ENCODE results near the gene ASGR1.

GRCh38 chr17:7222972-7223292, 43.8 kb upstream of the ASGR1 start:
- no peak for TF ChIP-seq CTCF (IDR thresholded peaks at IDR 0.05; ENCODE audit: borderline replicate concordance, extremely low read depth, low read length, poor library complexity, severe bottlenecking)
- TF ChIP-seq EZH2 (IDR thresholded peaks at IDR 0.05; ENCODE audit: borderline replicate concordance, low read depth, low read length, severe bottlenecking), result no peak

All from DND-41 (cell line).